Measurements from ENCODE around the gene NSA2.
"Not testable (repeated sequence)": the region's sequence is repeated elsewhere in the genome, so short reads cannot be mapped to it uniquely, and the experiment has no call there.

Gene NSA2

DNA sequence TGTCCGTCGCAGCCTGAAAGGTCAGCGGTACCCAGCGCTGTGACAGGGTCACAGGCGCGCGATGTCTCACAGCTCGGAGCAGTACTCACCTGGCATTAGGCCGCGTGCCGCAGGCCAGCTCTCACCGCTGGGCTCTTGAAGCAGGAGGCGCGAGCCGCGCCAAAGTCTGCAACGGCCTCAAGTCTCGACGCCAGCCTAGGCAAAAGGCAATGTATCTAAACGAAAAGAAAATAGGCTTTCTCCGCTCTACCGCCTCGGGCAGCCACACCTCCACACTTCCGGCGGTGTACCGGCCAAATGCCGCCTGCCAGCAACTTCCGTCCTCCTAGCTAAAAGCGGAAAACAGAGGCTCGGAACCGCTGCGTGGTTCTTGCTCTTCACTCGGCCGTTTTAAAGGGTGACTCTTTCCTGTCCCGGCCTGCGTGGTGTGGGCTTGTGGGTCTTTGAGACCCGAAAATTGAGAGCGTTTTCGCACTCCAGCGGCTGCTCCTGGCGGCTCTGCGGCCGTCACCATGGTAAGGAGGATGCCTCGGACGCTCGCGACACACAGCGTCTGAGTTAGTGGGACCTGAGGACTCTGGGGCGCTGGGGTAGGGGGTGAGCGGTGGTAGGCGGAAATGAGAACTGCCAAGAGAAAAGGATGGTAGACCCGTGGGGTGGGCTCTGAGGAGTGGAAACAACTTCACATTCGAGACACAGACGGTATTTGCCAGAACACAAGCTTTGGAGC is at the start of gene NSA2, which contains the start of gene GFM2:
Gene NSA2 (plus strand): TSS at position 401 of the 730 bp plus-strand sequence. CDS start 112 bp downstream, at position 513.
Gene GFM2 (minus strand): TSS at position 269 of the 730 bp plus-strand sequence. CDS start 3,375 bp downstream, outside the sequence.
- peak; percentile 79 to 90 (median 84) for DNase-seq

DNA sequence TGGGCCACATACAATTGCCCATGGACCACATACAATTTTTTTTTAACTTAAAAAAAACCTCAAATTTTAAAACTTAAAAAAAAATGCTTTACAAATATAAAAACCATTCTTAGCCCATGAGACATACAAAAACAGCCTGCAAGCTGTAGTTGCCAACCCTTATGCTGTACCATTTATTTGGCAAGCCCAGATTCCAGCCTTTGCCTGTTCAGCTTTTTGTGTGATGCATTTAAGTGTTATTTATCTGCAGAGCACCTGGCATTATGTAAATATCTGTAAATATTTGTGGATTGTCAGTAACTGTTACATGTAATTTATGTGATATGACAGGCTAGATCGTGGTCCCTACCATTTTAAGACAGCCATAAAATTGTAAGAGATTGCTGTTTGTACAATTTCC is 49.5 kb upstream of the NSA2 start:
- no peak for DNase-seq

GRCh38 chr5:74722271-74722670 is 44.8 kb upstream of the NSA2 start:
- no peak for DNase-seq

GRCh38 chr5:74725331-74725730 is 41.7 kb upstream of the NSA2 start:
- DNase-seq = no peak

DNA sequence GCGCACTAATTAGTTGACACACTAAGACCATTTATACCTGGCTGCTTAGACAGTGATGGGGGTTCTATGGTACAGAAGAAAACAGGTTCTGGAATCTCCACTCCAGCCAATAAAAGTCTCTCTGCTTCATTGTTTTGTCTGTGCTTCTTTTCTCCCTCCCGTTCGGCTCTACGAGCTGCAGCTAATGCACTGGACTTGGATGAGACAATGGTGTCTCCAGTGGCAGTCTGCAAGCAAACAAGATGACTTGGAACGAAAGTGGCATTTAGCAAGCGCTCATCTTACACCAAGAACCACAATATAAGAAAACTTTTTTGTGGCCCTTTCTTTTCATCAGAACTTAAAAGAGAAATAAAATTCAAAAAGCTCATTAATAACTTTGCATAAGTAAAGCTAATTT is 30.3 kb upstream of the NSA2 start:
- no peak for DNase-seq

DNA sequence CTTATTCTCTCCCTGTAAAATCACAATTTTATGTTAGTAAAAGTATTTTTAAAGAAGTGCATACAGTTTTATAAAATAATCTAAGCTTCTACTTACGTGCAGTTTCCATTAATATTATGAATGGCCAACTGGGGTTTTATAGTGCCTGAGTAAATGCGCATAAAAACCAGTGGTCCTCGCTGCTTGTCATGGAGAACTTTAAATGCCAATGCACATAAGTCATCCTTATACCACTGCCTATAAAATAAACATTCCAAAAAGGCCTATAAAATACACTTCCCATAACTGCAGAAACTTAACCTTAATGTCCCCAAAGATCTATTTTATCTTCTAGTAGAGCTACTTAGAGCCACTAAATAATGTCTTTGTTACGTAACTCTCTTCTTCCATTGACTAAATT is 28.6 kb upstream of the NSA2 start:
- DNase-seq = no peak

DNA sequence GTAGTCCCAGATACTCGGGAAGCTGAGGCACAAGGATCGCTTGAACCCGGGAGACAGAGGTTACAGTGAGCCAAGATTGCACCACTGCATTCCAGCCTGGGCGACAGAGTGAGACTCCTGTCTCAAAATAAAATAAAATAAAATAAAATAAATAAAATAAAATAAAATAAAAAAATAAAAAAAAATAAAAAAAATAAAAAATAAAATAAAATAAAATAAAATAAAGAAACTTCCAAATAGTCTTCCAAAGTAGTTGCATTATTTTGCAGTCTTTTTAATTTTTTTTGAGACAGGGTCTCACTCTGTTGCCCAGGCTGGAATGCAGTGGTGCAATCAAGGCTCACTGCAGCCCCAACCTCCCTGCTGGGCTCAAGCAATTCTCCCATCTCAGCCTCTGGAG is 18.3 kb upstream of the NSA2 start:
- not testable (repeated sequence) for DNase-seq

DNA sequence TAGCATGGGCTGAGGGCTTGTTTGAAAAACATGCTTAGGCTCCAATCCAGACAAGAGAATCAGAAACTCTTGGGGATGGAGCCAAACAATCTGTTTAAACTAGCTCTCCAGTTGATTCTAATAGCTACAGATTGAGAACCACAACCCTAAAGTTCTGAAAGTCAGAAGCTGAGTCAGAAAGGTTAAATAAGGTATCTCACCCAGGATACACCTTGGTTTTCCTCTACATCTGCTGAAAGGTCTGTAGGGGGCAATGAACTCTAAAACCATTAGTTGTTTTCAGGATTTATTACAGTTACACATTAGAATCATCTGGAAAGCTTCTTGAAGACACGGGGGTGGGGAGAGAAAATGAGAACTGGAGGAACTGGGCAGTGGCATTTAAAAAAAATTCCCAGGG is 5.8 kb upstream of the NSA2 start:
- DNase-seq = no peak

GRCh38 chr5:74762599-74762998 is 4.5 kb upstream of the NSA2 start:
- no peak for DNase-seq

DNA sequence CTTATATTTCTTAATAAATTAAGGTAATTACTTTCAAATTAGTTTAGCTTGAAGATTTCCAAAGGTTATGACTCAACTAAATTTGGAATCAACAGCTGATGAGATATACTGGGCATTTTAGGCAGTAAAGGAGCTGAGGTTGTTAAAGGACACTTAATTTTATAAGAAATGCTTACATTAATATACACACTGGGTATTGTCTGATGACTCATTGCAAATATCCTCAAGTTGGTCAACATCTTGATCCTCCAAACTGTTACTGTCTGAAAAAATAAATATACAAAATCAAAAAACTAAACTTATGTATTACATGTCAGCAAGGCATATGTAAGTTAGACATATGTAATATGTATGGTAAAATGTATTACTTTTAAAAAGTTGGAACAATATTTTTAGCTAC is 3.5 kb upstream of the NSA2 start:
- no peak for DNase-seq

- DNase-seq = no peak
Measured at GRCh38 chr5:74765201-74765600, 1.8 kb upstream of the NSA2 start.

DNA sequence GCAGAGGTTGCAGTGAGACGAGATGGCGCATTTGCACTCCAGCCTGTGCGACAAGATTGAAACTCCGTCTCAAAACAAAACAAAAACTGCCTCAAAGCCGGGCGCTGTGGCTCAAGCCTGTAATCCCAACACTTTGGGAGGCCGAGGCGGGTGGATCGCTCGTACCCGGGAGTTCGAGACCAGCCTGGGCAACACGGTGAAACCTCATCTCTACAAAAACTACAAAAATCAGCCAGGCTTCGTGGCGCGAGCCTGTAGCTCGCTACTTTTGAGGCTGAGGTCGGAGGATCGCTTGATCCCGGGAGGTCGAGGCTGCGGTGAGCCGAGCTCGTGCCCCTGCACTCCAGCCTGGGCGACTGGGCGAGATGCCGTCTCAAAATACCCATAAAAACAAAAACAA is 1.1 kb upstream of the NSA2 start:
- no peak for DNase-seq

DNA sequence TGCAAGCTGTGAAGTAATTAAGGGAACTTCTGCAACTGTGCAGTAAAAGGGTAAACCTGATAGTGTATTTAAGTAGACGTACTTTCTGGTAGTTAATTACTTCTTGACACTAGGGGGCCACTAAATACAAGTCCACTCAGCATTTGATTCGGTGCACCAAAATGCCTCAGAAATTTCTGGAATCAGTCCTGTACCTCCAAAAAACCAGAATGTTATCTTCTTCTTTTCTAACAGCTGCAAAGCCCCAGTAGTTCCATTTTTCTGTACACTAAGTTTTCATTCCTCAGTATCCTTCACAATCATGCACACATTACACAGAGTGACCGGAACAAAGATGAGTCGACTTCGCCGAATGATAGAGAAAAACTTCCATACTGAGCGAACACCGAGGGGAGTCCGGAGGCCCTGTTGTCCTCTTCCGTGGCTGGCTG is 616 bp upstream of the NSA2 start:
- no peak for DNase-seq

DNA sequence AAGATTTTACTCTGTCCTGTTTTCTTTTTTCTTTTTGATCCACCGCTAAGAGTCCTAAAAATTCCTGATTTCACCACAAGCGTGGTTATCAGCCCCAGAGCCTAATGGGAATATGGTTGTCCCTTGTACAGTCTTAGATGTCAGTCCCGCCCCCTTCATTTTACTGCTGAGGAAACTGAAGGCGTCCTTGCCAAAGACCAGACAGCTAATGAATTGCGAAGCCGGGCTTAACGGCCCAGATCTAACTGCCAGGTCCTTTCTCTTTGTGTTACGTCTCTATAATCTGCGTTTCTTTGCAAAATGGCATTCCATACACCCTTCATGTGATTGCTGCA is 497 bp downstream of the NSA2 start:
- no peak for DNase-seq

GRCh38 chr5:74772359-74772758 is 5.3 kb downstream of the NSA2 start:
- DNase-seq = no peak

- DNase-seq = no peak
Measured at GRCh38 chr5:74778609-74779008, 11.6 kb downstream of the NSA2 start.

DNA sequence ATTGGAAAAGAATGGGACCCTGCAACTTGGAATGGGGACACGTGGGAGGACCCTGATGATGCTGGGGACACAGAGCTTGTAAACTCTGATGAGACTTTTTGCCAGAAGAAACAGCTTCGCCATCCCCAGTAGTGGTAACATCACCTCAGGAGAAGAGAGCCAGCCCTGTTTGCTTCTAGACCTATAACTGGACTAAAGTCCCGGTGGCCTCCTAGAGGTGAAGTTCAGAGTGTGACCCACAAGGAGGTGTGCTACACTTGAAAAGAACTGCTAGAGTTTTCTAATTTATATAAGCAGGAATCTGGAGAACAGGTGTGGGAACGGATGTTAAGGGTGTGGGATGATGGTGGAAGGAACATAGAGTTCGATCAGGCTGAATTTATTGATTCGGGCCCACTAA is 19.8 kb downstream of the NSA2 start:
- no peak for DNase-seq

DNA sequence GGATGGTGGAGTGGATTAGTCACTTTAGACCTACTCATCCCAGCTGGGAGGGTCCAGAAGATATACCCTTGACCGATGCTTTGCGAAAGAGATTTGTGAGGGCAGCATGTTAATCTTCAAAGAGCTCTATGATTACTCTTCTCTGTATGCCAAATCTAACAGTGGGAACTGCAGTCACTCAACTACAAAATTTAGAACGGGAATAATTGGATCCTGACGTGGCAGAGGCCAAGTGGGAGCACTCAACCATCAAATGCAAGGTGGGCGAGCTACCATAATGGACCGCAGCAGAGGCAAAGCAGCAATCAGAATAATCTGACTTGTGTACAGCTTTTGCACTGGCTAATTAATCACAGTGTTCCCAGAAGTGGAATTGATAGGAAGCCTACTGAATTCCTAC is 20.4 kb downstream of the NSA2 start:
- no peak for DNase-seq

GRCh38 chr5:74791669-74792068 is 24.6 kb downstream of the NSA2 start:
- not testable (repeated sequence) for DNase-seq

DNA sequence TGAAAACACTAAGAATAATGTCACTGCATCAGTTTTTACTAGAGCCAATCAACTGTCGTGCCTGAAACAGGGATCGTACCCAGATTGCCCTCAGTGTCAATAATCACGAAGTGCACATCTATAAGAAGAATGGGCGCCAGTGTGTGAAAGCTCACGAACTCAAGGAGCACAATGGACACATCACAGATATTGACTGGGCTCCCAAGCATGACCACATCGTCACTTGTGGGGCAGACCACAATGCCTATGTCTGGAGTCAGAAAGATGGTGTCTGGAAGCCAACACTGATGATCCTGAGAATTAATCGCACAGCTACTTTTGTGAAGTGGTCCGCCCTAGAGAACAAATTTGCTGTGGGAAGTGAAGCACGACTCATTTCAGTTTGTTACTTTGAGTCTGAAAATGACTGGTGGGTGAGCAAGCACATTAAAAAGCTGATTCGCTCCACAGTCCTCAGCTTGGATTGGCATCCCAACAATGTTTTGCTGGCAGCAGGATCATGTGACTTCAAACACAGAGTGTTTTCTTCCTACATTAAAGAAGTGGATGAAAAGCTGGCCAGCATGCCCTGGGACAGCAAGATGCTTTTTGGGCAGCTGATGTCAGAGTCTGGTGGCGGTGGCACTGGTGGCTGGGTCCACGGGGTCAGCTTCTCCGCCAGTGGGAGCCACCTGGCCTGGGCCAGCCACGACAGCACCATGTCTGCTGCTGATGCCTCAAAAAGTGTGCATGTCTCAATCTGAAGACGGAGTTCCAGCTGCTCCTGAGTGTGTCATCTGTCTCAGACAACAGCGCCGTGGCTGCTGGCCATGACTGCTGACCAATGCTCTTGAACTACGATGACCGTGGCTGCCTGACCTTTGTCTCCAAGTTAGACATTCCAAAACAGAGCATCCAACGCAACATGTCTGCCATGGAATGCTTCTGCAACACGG is 32.2 kb downstream of the NSA2 start:
- DNase-seq = no peak

DNA sequence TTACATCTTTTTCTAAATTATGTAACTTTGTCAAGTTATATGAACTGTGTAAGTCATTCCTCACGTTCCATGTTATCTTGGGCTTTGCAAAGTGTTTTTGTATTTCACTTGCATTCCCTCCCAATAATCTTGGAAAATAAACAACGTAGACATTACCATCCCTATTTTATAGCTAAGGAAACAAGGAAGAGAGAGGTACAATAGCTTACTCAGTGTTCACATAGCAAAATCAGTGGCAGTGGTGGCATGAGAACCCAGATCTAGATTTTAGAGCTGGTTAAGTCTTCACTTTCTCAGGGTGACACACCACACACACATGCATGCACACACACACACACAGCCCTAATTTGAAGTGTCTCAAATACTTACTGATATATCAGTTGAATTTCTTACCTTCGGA is 34.1 kb downstream of the NSA2 start:
- DNase-seq = no peak

GRCh38 chr5:74801941-74802340 is 34.9 kb downstream of the NSA2 start:
- no peak for DNase-seq

DNA sequence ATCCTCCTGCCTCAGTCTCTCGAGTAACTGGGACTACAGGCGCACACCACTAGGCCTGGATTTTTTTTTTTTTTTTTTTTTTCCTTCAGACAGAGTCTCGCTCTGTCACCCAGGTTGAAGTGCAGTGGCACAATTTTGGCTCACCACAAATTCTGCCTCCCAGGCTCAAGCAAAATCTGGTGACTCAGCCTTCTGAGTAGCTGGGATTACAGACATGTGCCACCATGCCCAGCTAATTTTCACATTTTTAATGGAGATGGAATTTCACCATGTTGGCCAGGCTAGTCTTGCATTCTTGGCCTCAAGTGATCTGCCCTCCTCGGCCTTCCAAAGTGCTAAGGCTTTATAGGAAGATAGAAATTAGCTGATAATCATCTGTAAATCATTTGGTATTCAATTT is 43.9 kb downstream of the NSA2 start:
- DNase-seq = no peak

DNA sequence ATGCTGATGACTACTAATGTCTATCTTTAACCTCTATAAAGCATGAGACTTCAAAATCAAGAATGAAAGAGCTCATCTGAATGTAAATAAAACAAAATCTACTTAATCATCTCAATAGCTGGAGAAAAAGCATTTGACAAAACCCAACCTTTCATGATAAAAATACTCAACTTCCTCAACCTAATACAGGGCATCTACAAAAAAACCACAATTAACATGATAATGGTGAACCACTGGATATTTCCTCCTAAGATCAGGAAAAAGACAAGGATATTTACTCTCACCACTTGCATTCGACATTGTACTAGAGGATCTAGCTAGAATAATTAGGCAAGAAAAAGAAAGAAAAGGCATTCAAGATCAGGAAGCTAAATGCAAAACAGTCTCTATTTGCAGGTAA is 49.8 kb downstream of the NSA2 start:
- DNase-seq = no peak
